IMR-90 (cell line): ENCODE measurements around the gene CMIP. TPM values are rescaled to one million over a fixed set of nuclear protein-coding genes. Genes with fewer than 3 reads are reported as not detected.

Source experiments
- ATAC-seq: fragments of 200-7000 bp; cut with Tn5 transposase; 2 replicates; pipeline ENCODE4 v1.9.1; 2020; ENCODE audit warnings: low read depth, mild to moderate bottlenecking, moderate library complexity
- BruUV-seq: library from RNA; stranded (reverse); fragments of 400-500 nt; replicated peaks from 2 replicates; lab custom pipeline; 2021; lab: Mats Ljungman, UMichigan
- CTCF ChIA-PET: fragments of 300-600 bp; formaldehyde crosslinking; extraction: SDS; loops from one replicate; lab custom pipeline; 2021; ENCODE audit warnings: antibody characterized with exemption; lab: Yijun Ruan, JAX
- POLR2A ChIA-PET: fragments of 300-600 bp; sonication (Branson Sonifier 250); formaldehyde crosslinking; loops from one replicate; lab custom pipeline; 2022; ENCODE audit warnings: antibody characterized with exemption; ENCODE audit not compliant: unreplicated experiment; lab: Charles Lee
- DNase-seq: peaks from one replicate; pipeline ENCODE4 v3.0.0; 2013
- H2AFZ ChIP-seq: replicated peaks from 2 replicates; pipeline ENCODE3; 2013; ENCODE audit warnings: low read length, mild to moderate bottlenecking; ENCODE audit not compliant: poor library complexity
- H2AK5ac ChIP-seq: 2 replicates; pipeline ENCODE4 v1.6.1; 2013; ENCODE audit warnings: low read depth, low read length, inconsistent platforms
- H2AK9ac ChIP-seq: replicated peaks from 2 replicates; pipeline ENCODE3; 2013; ENCODE audit warnings: mild to moderate bottlenecking, low read depth, low read length, moderate library complexity; ENCODE audit not compliant: poor library complexity
- H2BK120ac ChIP-seq: 2 replicates; pipeline ENCODE4 v1.6.1; 2013; ENCODE audit warnings: low read depth, low read length, inconsistent platforms
- H2BK15ac ChIP-seq: 3 replicates; pipeline ENCODE4 v1.6.1; 2013; ENCODE audit warnings: low read depth, low read length, inconsistent platforms
- H2BK20ac ChIP-seq: 2 replicates; pipeline ENCODE4 v1.6.1; 2013; ENCODE audit warnings: low read depth, mild to moderate bottlenecking, inconsistent platforms, low read length, moderate library complexity
- H2BK5ac ChIP-seq: 2 replicates; pipeline ENCODE4 v1.6.1; 2013; ENCODE audit warnings: mild to moderate bottlenecking, low read depth, low read length, inconsistent platforms; ENCODE audit not compliant: poor library complexity, severe bottlenecking
- H3K14ac ChIP-seq: replicated peaks from 2 replicates; pipeline ENCODE4 v1.6.1; 2013; ENCODE audit warnings: low read depth, low read length, inconsistent platforms
- H3K18ac ChIP-seq: 2 replicates; pipeline ENCODE4 v1.6.1; 2013; ENCODE audit warnings: low read depth, low read length, control low read depth
- H3K23ac ChIP-seq: 2 replicates; pipeline ENCODE4 v1.6.1; 2013; ENCODE audit warnings: low read depth, low read length, inconsistent platforms
- H3K27ac ChIP-seq: 2 replicates; pipeline ENCODE4 v1.5.1; 2013; ENCODE audit warnings: mild to moderate bottlenecking, control low read depth, low read length; ENCODE audit not compliant: insufficient read depth
- H3K27me3 ChIP-seq: 2 replicates; pipeline ENCODE4 v1.6.1; 2013; ENCODE audit warnings: low read length; ENCODE audit not compliant: control insufficient read depth, insufficient read depth
- H3K36me3 ChIP-seq: 2 replicates; pipeline ENCODE4 v1.6.1; 2013; ENCODE audit warnings: low read length, mixed read lengths; ENCODE audit not compliant: control insufficient read depth, insufficient read depth
- H3K4ac ChIP-seq: 2 replicates; pipeline ENCODE4 v1.6.1; 2013; ENCODE audit warnings: low read depth, low read length, inconsistent platforms
- H3K4me1 ChIP-seq: 2 replicates; pipeline ENCODE4 v1.6.1; 2013; ENCODE audit warnings: low read length, mixed read lengths; ENCODE audit not compliant: control insufficient read depth, insufficient read depth
- H3K4me2 ChIP-seq: 2 replicates; pipeline ENCODE4 v1.6.1; 2013; ENCODE audit warnings: low read depth, mild to moderate bottlenecking, control low read depth, low read length, moderate library complexity
- H3K4me3 ChIP-seq: 2 replicates; pipeline ENCODE4 v1.5.1; 2013; ENCODE audit warnings: low read depth, mild to moderate bottlenecking, control low read depth, low read length, moderate library complexity; ENCODE audit not compliant: insufficient read depth
- H3K56ac ChIP-seq: 2 replicates; pipeline ENCODE4 v1.6.1; 2013; ENCODE audit warnings: low read length, inconsistent platforms; ENCODE audit not compliant: insufficient read depth; ENCODE audit errors: extremely low read depth
- H3K79me1 ChIP-seq, 2 experiments: 2 replicates each; pipeline ENCODE4 v1.6.1; 2013; ENCODE audit warnings: low read length in 2 of 2, inconsistent platforms in 1 of 2, low read depth in 1 of 2
- H3K9ac ChIP-seq: 2 replicates; pipeline ENCODE4 v1.6.1; 2013; ENCODE audit warnings: low read depth, low read length, control low read depth
- H3K9me1 ChIP-seq: 2 replicates; pipeline ENCODE4 v1.6.1; 2013; ENCODE audit warnings: low read length, inconsistent platforms; ENCODE audit not compliant: insufficient read depth
- H3K9me3 ChIP-seq: 2 replicates; pipeline ENCODE4 v1.6.1; 2013; ENCODE audit warnings: low read length; ENCODE audit not compliant: control insufficient read depth, insufficient read depth
- H4K20me1 ChIP-seq: 2 replicates; pipeline ENCODE4 v1.6.1; 2013; ENCODE audit warnings: low read length, inconsistent platforms; ENCODE audit not compliant: insufficient read depth
- H4K5ac ChIP-seq: 2 replicates; pipeline ENCODE4 v1.6.1; 2013; ENCODE audit warnings: mild to moderate bottlenecking, low read depth, low read length, control low read depth
- H4K8ac ChIP-seq, 2 experiments: 2 replicates each; pipeline ENCODE4 v1.6.1; 2013; ENCODE audit warnings: low read depth in 2 of 2, low read length in 2 of 2, control low read depth in 1 of 2, inconsistent platforms in 1 of 2
- H4K91ac ChIP-seq: 2 replicates; pipeline ENCODE4 v1.6.1; 2013; ENCODE audit warnings: low read depth, low read length, inconsistent platforms; ENCODE audit not compliant: insufficient read depth
- BHLHE40 ChIP-seq: fragments of 150-350 bp; IDR thresholded peaks from 2 replicates; pipeline ENCODE4 v1.6.1; 2016; ENCODE audit warnings: mild to moderate bottlenecking, low read depth, low read length
- CEBPB ChIP-seq: IDR thresholded peaks from 2 replicates; pipeline ENCODE4 v1.6.1; 2012; ENCODE audit warnings: low read depth, low read length, improper control_type of control experiment
- CHD1 ChIP-seq: IDR thresholded peaks from 2 replicates; pipeline ENCODE4 v1.6.1; 2012; ENCODE audit warnings: low read depth, low read length, improper control_type of control experiment
- MAFK ChIP-seq: IDR thresholded peaks from 2 replicates; pipeline ENCODE4 v1.6.1; 2012; ENCODE audit warnings: low read depth, low read length, improper control_type of control experiment
- MAZ ChIP-seq: IDR thresholded peaks from 2 replicates; pipeline ENCODE4 v1.6.1; 2012; ENCODE audit warnings: low read depth, mild to moderate bottlenecking, low read length, improper control_type of control experiment, moderate library complexity, borderline replicate concordance
- NFE2L2 ChIP-seq: fragments of 150-350 bp; IDR thresholded peaks from 2 replicates; pipeline ENCODE4 v1.6.1; 2016; ENCODE audit warnings: low read depth, mild to moderate bottlenecking, low read length
- POLR2A ChIP-seq: IDR thresholded peaks from 2 replicates; pipeline ENCODE4 v1.6.1; 2012; ENCODE audit warnings: mild to moderate bottlenecking, low read depth, low read length
- RAD21 ChIP-seq: IDR thresholded peaks from 2 replicates; pipeline ENCODE4 v1.6.1; 2012; ENCODE audit warnings: low read length, improper control_type of control experiment
- RCOR1 ChIP-seq: IDR thresholded peaks from 2 replicates; pipeline ENCODE4 v1.6.1; 2012; ENCODE audit warnings: mild to moderate bottlenecking, low read length, improper control_type of control experiment; ENCODE audit not compliant: insufficient replicate concordance
- SMC3 ChIP-seq: fragments of 150-350 bp; IDR thresholded peaks from 2 replicates; pipeline ENCODE4 v1.6.1; 2016; ENCODE audit warnings: low read depth, mild to moderate bottlenecking, antibody characterized with exemption, low read length, moderate library complexity
- WGBS, 2 experiments: methylation state at CpG; one replicate each; pipeline versions ENCODE4 v1.1.5 to v1.1.7; 2013; ENCODE audit warnings: missing lambda C conversion rate in 2 of 2; ENCODE audit not compliant: insufficient read length in 1 of 2; ENCODE audit errors: extremely low coverage in 2 of 2; 5-methylcytosine and 5-hydroxymethylcytosine counted together
- dilution Hi-C: fragments of 300-500 bp; cut with HindIII; formaldehyde crosslinking; loops from one replicate; pipeline ENCODE4 v1.14.3; 2018; ENCODE audit warnings: low sequenced_read_pairs; ENCODE audit not compliant: unreplicated experiment
- in situ Hi-C: fragments of 300-500 bp; cut with MboI; formaldehyde crosslinking; loops from 3 replicates; pipeline ENCODE4 v1.14.3; 2019; ENCODE audit warnings: low sequenced_read_pairs, inconsistent platforms, mixed read lengths
- intact Hi-C: fragments of 100-400 bp; cut with micrococcal nuclease; formaldehyde crosslinking; loops from 2 replicates; pipeline ENCODE4 v1.10.0; 2022
- polyA plus RNA-seq, 3 experiments: library from polyadenylated mRNA; depleted of rRNA; stranded (reverse); fragments of >200 nt; gene quantifications; 2 replicates each; pipeline ENCODE4 v1.2.3, GENCODE V29; 2012; ENCODE audit warnings: low replicate concordance in 1 of 3
- total RNA-seq: library from RNA; depleted of rRNA; stranded (reverse); fragments of >200 nt; gene quantifications from 2 replicates; pipeline ENCODE4 v1.2.3, GENCODE V29; 2012
- TF ChIP-seq, protein P1 (sequence below): fragments of 150-350 bp; IDR thresholded peaks from 2 replicates; pipeline ENCODE4 v1.6.1; 2016; ENCODE audit warnings: low read depth, mild to moderate bottlenecking, low read length, moderate library complexity, borderline replicate concordance
- TF ChIP-seq, protein P2 (sequence below): fragments of 150-350 bp; IDR thresholded peaks from 2 replicates; pipeline ENCODE4 v1.6.1; 2017; ENCODE audit warnings: mild to moderate bottlenecking, antibody characterized with exemption, low read length, low read depth
- TF ChIP-seq, protein P3 (sequence below): conservative IDR thresholded peaks from 2 replicates; pipeline ENCODE4 v1.5.1; 2012; ENCODE audit warnings: mild to moderate bottlenecking, low read depth, low read length, improper control_type of control experiment

CMIP gene
- total and polyA plus RNA-seq, 2 of the 4 experiments (the other 2 are of a cell fraction) = 3.2 to 11.6 TPM

DNA sequence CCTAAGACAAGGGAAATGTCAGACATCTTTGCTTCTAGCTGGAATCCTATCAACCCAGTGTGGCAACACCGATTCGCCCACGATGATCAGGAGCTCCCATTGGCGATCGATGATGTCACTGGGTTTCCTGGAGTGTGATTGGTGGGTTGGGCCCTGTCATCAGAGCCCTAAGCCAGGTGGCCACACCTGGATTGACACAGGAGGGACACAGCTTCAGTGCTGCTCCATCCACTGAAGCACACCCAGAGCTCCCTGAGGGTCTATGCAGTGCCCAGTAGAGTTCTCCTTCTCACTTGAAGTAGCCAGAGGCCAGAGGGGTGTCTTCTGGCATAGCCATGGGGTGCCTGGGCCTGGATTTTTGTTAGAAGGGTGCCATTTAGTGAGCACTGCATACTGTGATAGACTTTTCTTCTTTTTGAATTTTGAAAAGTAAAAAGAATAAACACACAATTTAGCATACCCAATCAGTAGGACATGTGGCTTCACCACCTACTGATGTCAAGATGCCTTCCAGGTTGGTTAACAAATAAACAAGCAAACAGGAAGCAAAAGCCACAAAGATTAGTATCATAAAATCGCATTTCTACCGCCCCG lies 77.6 kb downstream of the CMIP start:
- H4K20me1 ChIP-seq = peaks cover 47% of the 10 kb centered on the region
- H2BK20ac ChIP-seq = no peak overlapping the region
- in situ Hi-C loops = no loop called here
- WGBS, 2 experiments = no CpG with 5 or more reads among the region's 8 CpGs
- intact Hi-C loops = no loop called here
- H3K36me3 ChIP-seq = 0 out of 2 replicates have a peak, but pooled peaks cover 2% of the 10 kb centered on the region
- no peak overlapping the region for H2AFZ ChIP-seq
- no peak overlapping the region for H3K4me3 ChIP-seq
- no peak overlapping the region for H3K23ac ChIP-seq
- no peak for TF ChIP-seq MAFK
- no peak for TF ChIP-seq RAD21
- TF ChIP-seq POLR2A = no peak
- no peak for TF ChIP-seq CHD1
- TF ChIP-seq SMC3 = no peak
- TF ChIP-seq, protein P1, sequence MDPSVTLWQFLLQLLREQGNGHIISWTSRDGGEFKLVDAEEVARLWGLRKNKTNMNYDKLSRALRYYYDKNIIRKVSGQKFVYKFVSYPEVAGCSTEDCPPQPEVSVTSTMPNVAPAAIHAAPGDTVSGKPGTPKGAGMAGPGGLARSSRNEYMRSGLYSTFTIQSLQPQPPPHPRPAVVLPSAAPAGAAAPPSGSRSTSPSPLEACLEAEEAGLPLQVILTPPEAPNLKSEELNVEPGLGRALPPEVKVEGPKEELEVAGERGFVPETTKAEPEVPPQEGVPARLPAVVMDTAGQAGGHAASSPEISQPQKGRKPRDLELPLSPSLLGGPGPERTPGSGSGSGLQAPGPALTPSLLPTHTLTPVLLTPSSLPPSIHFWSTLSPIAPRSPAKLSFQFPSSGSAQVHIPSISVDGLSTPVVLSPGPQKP = no peak
- TF ChIP-seq, protein P2, sequence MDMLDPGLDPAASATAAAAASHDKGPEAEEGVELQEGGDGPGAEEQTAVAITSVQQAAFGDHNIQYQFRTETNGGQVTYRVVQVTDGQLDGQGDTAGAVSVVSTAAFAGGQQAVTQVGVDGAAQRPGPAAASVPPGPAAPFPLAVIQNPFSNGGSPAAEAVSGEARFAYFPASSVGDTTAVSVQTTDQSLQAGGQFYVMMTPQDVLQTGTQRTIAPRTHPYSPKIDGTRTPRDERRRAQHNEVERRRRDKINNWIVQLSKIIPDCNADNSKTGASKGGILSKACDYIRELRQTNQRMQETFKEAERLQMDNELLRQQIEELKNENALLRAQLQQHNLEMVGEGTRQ = no peak
- no peak for TF ChIP-seq MAZ
- no peak for TF ChIP-seq BHLHE40
- TF ChIP-seq RCOR1 = no peak
- no peak for TF ChIP-seq NFE2L2
- TF ChIP-seq, protein P3, sequence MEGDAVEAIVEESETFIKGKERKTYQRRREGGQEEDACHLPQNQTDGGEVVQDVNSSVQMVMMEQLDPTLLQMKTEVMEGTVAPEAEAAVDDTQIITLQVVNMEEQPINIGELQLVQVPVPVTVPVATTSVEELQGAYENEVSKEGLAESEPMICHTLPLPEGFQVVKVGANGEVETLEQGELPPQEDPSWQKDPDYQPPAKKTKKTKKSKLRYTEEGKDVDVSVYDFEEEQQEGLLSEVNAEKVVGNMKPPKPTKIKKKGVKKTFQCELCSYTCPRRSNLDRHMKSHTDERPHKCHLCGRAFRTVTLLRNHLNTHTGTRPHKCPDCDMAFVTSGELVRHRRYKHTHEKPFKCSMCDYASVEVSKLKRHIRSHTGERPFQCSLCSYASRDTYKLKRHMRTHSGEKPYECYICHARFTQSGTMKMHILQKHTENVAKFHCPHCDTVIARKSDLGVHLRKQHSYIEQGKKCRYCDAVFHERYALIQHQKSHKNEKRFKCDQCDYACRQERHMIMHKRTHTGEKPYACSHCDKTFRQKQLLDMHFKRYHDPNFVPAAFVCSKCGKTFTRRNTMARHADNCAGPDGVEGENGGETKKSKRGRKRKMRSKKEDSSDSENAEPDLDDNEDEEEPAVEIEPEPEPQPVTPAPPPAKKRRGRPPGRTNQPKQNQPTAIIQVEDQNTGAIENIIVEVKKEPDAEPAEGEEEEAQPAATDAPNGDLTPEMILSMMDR = no peak
- TF ChIP-seq CEBPB = no peak
- BruUV-seq = no TSS peak
- no peak overlapping the region for H2AK9ac ChIP-seq
- no peak overlapping the region for H4K91ac ChIP-seq
- POLR2A ChIA-PET = no interaction called here
- H2BK15ac ChIP-seq = no peak overlapping the region
- H3K4ac ChIP-seq = no peak overlapping the region
- no peak overlapping the region for H4K8ac ChIP-seq
- peaks cover 16% of the 10 kb centered on the region for H3K9me1 ChIP-seq
- H3K56ac ChIP-seq = no peak overlapping the region
- dilution Hi-C loops = no loop called here
- H2AK5ac ChIP-seq = no peak overlapping the region
- DNase-seq (no peak), ATAC-seq (no peak)
- no peak overlapping the region for H3K9ac ChIP-seq
- H3K18ac ChIP-seq = no peak overlapping the region
- H3K14ac ChIP-seq = no peak overlapping the region
- H4K5ac ChIP-seq = no peak overlapping the region
- no peak overlapping the region for H2BK5ac ChIP-seq
- peaks cover 26 to 57% of the 10 kb centered on the region in 2 experiments for H3K79me1 ChIP-seq
- no peak overlapping the region for H3K4me2 ChIP-seq
- no peak overlapping the region for H2BK120ac ChIP-seq
- CTCF ChIA-PET = no interaction called here
- H3K27ac ChIP-seq = no peak overlapping the region
- H3K4me1 ChIP-seq = peaks cover 16% of the 10 kb centered on the region
- H3K27me3 ChIP-seq = no peaks in the 10 kb centered on the region
- no peaks in the 10 kb centered on the region for H3K9me3 ChIP-seq
